ENCODE results near the gene FBXL7.

DNA sequence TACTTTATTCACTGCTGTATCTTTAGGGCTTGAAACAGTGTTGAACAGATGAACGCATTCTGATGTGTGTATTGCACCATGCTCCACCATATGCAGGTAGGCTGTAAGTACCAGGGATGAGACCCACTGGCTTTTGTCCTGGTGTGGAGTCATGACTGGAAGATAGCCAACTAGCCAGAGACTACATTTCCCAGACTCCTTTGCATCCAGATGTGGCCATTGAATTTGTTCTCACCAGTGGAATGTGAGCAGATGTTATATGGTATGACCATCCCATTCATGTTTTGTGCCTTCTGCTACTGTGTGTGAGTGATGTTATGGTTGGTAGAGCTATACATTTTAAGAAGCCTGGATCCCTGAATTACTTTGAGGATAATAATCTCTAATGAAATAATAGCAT lies 7.4 kb upstream of the FBXL7 start:
- TF ChIP-seq MECOM (CRISPR knock-in tag; IDR thresholded peaks at IDR 0.05): no peak
- TF ChIP-seq, protein P1, sequence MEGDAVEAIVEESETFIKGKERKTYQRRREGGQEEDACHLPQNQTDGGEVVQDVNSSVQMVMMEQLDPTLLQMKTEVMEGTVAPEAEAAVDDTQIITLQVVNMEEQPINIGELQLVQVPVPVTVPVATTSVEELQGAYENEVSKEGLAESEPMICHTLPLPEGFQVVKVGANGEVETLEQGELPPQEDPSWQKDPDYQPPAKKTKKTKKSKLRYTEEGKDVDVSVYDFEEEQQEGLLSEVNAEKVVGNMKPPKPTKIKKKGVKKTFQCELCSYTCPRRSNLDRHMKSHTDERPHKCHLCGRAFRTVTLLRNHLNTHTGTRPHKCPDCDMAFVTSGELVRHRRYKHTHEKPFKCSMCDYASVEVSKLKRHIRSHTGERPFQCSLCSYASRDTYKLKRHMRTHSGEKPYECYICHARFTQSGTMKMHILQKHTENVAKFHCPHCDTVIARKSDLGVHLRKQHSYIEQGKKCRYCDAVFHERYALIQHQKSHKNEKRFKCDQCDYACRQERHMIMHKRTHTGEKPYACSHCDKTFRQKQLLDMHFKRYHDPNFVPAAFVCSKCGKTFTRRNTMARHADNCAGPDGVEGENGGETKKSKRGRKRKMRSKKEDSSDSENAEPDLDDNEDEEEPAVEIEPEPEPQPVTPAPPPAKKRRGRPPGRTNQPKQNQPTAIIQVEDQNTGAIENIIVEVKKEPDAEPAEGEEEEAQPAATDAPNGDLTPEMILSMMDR (IDR thresholded peaks at IDR 0.05 in 2 of 3, conservative IDR thresholded peaks at IDR 0.05 in 1 of 3; ENCODE audit: insufficient read depth in 2 of 3, low read depth in 1 of 3, low read length in 3 of 3): no peak
- no peak for TF ChIP-seq EZH2 (IDR thresholded peaks at IDR 0.05; ENCODE audit: borderline replicate concordance, low read depth, low read length)
- no peak for TF ChIP-seq HDAC3 (IDR thresholded peaks at IDR 0.05; ENCODE audit: borderline replicate concordance, partially characterized antibody)

Measured in K562 (cell line).